Nephron progenitor cell (in vitro differentiated cells): ENCODE results near the gene IER3IP1.
"Not testable (repeated sequence)": the region's sequence is repeated elsewhere in the genome, so short reads cannot be mapped to it uniquely, and the experiment has no call there.

ENCODE experiments used
- DNase-seq: peaks from one replicate; pipeline ENCODE4 v3.0.0; 2021
- H3K27ac Mint-ChIP-seq: 2 replicates; pipeline ENCODE4 v1.8.0; 2021; ENCODE audit warnings: mild to moderate bottlenecking, moderate library complexity, mixed read lengths
- H3K27me3 Mint-ChIP-seq: 2 replicates; pipeline ENCODE4 v1.8.0; 2021; ENCODE audit warnings: mild to moderate bottlenecking, low read depth, mixed read lengths; ENCODE audit not compliant: poor library complexity
- H3K36me3 Mint-ChIP-seq: 2 replicates; pipeline ENCODE4 v1.8.0; 2021; ENCODE audit warnings: low read depth, mixed read lengths
- H3K4me1 Mint-ChIP-seq: 2 replicates; pipeline ENCODE4 v1.8.0; 2021; ENCODE audit warnings: mixed read lengths
- H3K4me3 Mint-ChIP-seq: 2 replicates; pipeline ENCODE4 v1.8.0; 2021; ENCODE audit warnings: mild to moderate bottlenecking, moderate library complexity, mixed read lengths
- H3K9me3 Mint-ChIP-seq: 2 replicates; pipeline ENCODE4 v1.8.0; 2021; ENCODE audit warnings: mild to moderate bottlenecking, moderate library complexity, mixed read lengths
- CTCF ChIP-seq: fragments of 200-600 bp; sonication (generic); IDR thresholded peaks from 2 replicates; pipeline ENCODE4 v1.5.0; 2021; ENCODE audit warnings: antibody characterized with exemption

IER3IP1 gene

GRCh38 chr18:47203626-47204464 is 27.7 kb upstream of the IER3IP1 start:
- no peak for TF ChIP-seq CTCF
- no peaks in the 10 kb centered on the region for H3K9me3 Mint-ChIP-seq
- H3K4me3 Mint-ChIP-seq = no peak overlapping the region
- DNase-seq = no peak
- peaks cover 19% of the 10 kb centered on the region for H3K4me1 Mint-ChIP-seq
- no peak overlapping the region for H3K27ac Mint-ChIP-seq
- H3K36me3 Mint-ChIP-seq = no peaks in the 10 kb centered on the region
- peaks cover 16% of the 10 kb centered on the region for H3K27me3 Mint-ChIP-seq

DNA sequence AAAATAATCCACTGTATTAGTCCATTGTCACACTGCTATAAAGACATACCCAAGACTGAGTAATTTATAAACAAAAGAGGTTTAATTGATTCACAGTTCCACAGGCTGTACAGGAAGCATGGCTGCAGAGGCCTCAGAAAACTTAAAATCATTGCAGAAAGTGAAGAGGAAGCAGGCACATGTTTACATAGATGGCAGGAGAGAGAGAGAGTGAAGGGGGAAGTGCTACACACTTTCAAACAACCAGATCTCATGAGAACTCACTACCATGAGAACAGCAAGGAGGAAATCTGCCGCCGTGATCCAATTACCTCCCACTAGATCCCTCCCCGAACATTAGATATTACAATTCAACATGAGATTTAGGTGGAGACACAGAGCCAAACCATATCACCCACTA is 19.8 kb upstream of the IER3IP1 start:
- H3K9me3 Mint-ChIP-seq = peaks cover 13% of the 10 kb centered on the region
- not testable (repeated sequence) for DNase-seq, H3K4me3 Mint-ChIP-seq, H3K4me1 Mint-ChIP-seq, H3K27ac Mint-ChIP-seq, H3K36me3 Mint-ChIP-seq
- peaks cover 50% of the 10 kb centered on the region for H3K27me3 Mint-ChIP-seq

GRCh38 chr18:47191961-47192360 is 15.8 kb upstream of the IER3IP1 start:
- H3K27me3 Mint-ChIP-seq = peaks cover 37% of the 10 kb centered on the region
- no peak for TF ChIP-seq CTCF
- DNase-seq = no peak
- no peaks in the 10 kb centered on the region for H3K9me3 Mint-ChIP-seq
- no peak overlapping the region for H3K27ac Mint-ChIP-seq
- no peaks in the 10 kb centered on the region for H3K36me3 Mint-ChIP-seq
- H3K4me1 Mint-ChIP-seq = peaks cover 9% of the 10 kb centered on the region
- no peak overlapping the region for H3K4me3 Mint-ChIP-seq

GRCh38 chr18:47187721-47188120 is 11.6 kb upstream of the IER3IP1 start:
- Mint-ChIP-seq H3K4me3 (no peak overlapping the region), H3K36me3 (no peaks in the 10 kb centered on the region), H3K27me3 (peaks cover 23% of the 10 kb centered on the region)

DNA sequence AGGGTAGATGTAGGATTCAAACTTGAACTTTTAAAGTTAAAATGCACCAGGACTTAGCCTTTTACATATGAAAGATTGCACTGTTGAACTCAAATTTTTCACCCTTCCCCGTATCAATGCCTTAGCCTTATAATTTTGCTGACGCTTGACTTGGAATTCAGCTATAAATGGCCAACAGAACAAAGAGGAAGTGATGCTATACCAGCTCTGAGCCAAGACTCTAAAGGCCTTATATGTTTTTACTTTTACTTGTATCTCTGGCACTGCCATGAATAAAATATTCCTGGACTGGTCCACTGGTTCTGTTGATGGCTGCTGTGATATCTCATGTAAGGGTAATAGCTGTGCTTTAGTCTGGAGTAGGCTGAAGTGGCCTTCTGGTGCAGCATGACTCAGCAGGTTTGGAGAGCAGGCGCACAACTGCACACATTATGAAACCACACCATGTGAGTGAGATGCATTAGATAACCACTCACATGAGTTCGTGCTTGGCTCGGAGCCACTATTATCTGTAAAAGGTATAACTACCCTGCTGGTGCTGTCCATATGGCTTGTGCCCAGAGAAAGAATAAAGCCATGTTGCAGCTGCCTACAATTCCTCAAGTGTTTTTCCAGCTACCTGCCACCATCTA is 8.4 kb upstream of the IER3IP1 start:
- DNase-seq = no peak
- TF ChIP-seq CTCF = no peak
- Mint-ChIP-seq H3K36me3 (no peaks in the 10 kb centered on the region), H3K4me3 (no peak overlapping the region), H3K27me3 (peaks cover 27% of the 10 kb centered on the region), H3K4me1 (no peaks in the 10 kb centered on the region), H3K27ac (no peak overlapping the region), H3K9me3 (peaks cover 43% of the 10 kb centered on the region)

More at GRCh38 chr18:47187721-47188120, 11.6 kb upstream of the IER3IP1 start:
- Mint-ChIP-seq H3K27ac (no peak overlapping the region), H3K9me3 (peaks cover 32% of the 10 kb centered on the region), H3K4me1 (no peaks in the 10 kb centered on the region)
- DNase-seq = no peak
- TF ChIP-seq CTCF = no peak

GRCh38 chr18:47182156-47182555 is 6.0 kb upstream of the IER3IP1 start:
- peaks cover 43% of the 10 kb centered on the region for H3K9me3 Mint-ChIP-seq
- not testable (repeated sequence) for H3K4me1 Mint-ChIP-seq

More at GRCh38 chr18:47182156-47182555, 6.0 kb upstream of the IER3IP1 start:
- not testable (repeated sequence) for H3K36me3 Mint-ChIP-seq, H3K27ac Mint-ChIP-seq, DNase-seq, H3K4me3 Mint-ChIP-seq
- peaks cover 34% of the 10 kb centered on the region for H3K27me3 Mint-ChIP-seq
